GM20000 (cell line): Measurements from ENCODE around the gene PTPN14.
"Not testable (repeated sequence)": the region's sequence is repeated elsewhere in the genome, so short reads cannot be mapped to it uniquely, and the experiment has no call there.

ENCODE experiments used
- DNase-seq: peaks from one replicate; pipeline ENCODE4 v3.0.0; 2012; ENCODE audit warnings: low spot score
- CTCF ChIP-seq: IDR thresholded peaks from 2 replicates; pipeline ENCODE4 v1.5.1; 2012; ENCODE audit warnings: mild to moderate bottlenecking, control low read depth; ENCODE audit errors: extremely low read depth, missing control alignments

PTPN14 gene

GRCh38 chr1:214514032-214514818 lies 37.2 kb downstream of the PTPN14 start:
- no peak for TF ChIP-seq CTCF
- no peak for DNase-seq

GRCh38 chr1:214513394-214513793 lies 38.0 kb downstream of the PTPN14 start:
- TF ChIP-seq CTCF, result no peak
- no peak for DNase-seq

GRCh38 chr1:214511639-214511998 lies 39.8 kb downstream of the PTPN14 start:
- no peak for DNase-seq
- no peak for TF ChIP-seq CTCF

GRCh38 chr1:214510914-214511638 lies 40.3 kb downstream of the PTPN14 start:
- no peak for TF ChIP-seq CTCF
- no peak for DNase-seq

- TF ChIP-seq CTCF, result no peak
- DNase-seq, result no peak
Measured at GRCh38 chr1:214510477-214510876, 40.9 kb downstream of the PTPN14 start.

GRCh38 chr1:214509622-214510021 lies 41.8 kb downstream of the PTPN14 start:
- not testable (repeated sequence) for DNase-seq

GRCh38 chr1:214506972-214507431 lies 44.4 kb downstream of the PTPN14 start:
- no peak for TF ChIP-seq CTCF
- no peak for DNase-seq

- no peak for DNase-seq
- no peak for TF ChIP-seq CTCF
Measured at GRCh38 chr1:214505134-214505533, 46.3 kb downstream of the PTPN14 start.
